ENCODE measurements around the gene GLOD4. TPM values are rescaled to one million over a fixed set of nuclear protein-coding genes. Genes with fewer than 3 reads are reported as not detected.

GLOD4 gene
- total RNA-seq, 3 donors from 2014 or later, result 64.3 to 97.6 (median 88.5) TPM

DNA sequence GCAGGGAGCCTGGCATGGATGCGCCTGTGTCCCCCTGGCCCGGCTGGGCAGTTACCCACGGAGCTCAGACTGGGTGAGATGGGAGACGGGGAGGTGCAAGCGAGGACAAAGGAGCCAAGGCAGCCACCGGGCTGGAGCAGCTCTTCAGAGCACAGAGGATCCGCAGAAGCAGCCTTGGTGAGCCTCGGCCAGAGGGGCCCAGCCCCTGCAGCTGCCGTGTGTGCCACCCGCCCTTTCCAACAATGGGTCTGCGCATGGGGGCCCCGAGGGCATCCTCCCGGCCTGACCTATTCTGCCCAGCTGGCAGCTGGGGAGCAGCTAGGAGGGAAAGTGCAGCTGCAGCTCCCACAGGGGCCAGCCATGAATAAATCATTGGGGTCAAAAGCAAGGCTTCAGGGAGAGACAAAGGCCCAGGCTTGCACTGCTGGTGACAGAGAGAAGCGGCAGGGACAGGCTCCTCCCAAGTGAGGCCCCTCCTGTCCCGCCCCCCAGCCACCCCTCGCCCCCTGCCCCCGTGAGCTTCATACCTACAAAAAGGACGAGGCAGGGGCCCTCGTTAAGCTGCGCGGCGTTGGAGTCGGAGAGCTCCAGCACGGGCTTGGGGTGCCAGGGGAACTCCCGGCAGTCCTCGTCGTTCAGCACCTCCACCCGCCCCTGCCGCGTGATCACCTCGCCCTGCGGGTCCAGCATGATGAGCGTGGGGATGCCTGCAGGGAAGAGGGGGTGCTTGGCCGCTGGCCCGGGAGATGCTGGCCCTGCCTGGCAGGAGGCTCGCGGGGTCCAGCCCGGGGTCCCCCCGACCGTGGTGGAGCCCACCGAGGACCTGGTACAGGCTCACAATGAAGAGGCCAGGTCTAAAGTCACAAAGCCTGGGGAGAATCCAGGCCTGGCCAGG lies 22.7 kb upstream of the GLOD4 start:
- Histone ChIP-seq H3K36me3 (ENCODE audit: low read depth) (no peaks in the 10 kb centered on the region), H3K4me1 (ENCODE audit: low read depth) (no peaks in the 10 kb centered on the region), H3K4me3 (no peak overlapping the region), H3K9me3 (no peaks in the 10 kb centered on the region)
- DNase-seq (no peak), ATAC-seq (no peak)
- no peak for TF ChIP-seq CTCF (IDR thresholded peaks at IDR 0.05)
- intact Hi-C loops (cut with DNase I, micrococcal nuclease), result no loop called here

GRCh38 chr17:802901-803881 lies 21.1 kb upstream of the GLOD4 start:
- ATAC-seq, result no peak
- Histone ChIP-seq H3K9me3 (no peaks in the 10 kb centered on the region), H3K36me3 (ENCODE audit: low read depth) (no peaks in the 10 kb centered on the region), H3K4me1 (ENCODE audit: low read depth) (no peaks in the 10 kb centered on the region), H3K4me3 (no peak overlapping the region)
- DNase-seq, result no peak
- TF ChIP-seq CTCF (IDR thresholded peaks at IDR 0.05), result no peak
- intact Hi-C loops (cut with DNase I, micrococcal nuclease), result no loop called here

GRCh38 chr17:802481-802880 lies 20.4 kb upstream of the GLOD4 start:
- intact Hi-C loops (cut with DNase I, micrococcal nuclease), result no loop called here
- Histone ChIP-seq H3K36me3 (ENCODE audit: low read depth) (no peaks in the 10 kb centered on the region), H3K4me1 (ENCODE audit: low read depth) (no peaks in the 10 kb centered on the region), H3K4me3 (no peak overlapping the region), H3K9me3 (no peaks in the 10 kb centered on the region)
- ATAC-seq (no peak), DNase-seq (no peak)
- TF ChIP-seq CTCF (IDR thresholded peaks at IDR 0.05), result no peak

DNA sequence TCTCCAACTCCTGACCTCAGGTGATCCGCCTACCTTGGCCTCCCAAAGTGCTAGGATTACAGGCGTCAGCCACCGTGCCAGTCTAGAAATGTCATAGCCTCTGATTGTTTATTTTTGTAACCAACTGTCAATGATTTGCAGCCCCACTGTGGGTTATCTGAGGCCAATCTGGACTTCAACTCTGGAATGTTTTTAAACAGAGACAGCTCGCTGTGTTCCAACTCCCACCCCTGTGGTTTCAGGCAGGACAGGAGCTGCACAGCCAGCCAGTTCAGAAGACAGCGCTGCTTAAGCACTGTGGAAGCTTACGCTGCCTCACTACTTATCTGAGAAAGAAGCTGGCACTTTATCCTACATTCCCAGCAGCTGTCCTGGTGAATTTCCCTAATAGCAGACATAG lies 19.6 kb upstream of the GLOD4 start:
- Histone ChIP-seq H3K4me1 (ENCODE audit: low read depth) (no peaks in the 10 kb centered on the region), H3K9me3 (no peaks in the 10 kb centered on the region), H3K36me3 (ENCODE audit: low read depth) (no peaks in the 10 kb centered on the region), H3K4me3 (no peak overlapping the region)
- no peak for DNase-seq
- TF ChIP-seq CTCF (IDR thresholded peaks at IDR 0.05), result no peak
- no peak for ATAC-seq
- intact Hi-C loops (cut with DNase I, micrococcal nuclease), result no loop called here

DNA sequence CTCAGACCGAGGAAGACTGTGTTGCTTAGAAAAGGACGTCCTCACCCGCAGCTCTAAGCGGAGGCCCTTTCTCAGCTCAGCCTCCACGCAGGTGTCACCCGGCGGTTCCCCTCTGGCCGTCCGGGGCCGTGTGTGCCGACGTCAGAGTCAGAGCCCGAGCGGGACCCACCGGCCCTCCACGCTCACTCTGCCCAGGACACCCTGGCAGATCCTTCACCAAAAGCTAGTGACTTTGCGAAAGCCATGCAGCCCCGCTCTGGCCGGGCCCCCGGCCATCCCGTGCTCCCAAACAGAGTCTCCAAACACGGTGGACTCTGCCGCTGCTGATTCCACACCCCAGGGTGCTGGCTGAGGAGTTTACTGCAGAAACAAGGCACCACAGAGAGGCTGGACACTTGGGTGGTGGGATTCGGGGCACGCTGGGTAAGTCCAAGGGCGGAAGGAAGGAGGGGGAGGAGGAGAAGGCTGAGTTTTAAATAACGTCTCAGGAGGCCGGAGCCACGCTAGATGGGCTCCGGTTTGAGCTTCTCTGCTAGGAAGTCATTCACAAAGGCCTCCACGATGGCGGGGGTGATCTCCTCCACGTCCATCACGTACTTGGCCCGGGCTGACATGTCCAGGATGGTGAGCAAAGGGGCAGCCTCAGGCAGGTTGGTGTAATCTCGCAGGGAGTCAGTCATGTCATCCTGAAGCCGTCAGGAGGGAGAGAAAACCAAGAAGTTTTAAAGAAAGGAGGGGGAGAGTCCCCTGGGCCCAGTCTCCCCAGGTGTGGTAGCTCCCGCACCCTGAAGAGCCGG lies 18.6 kb upstream of the GLOD4 start:
- Histone ChIP-seq H3K4me3 (no peak overlapping the region), H3K9me3 (no peaks in the 10 kb centered on the region), H3K36me3 (ENCODE audit: low read depth) (no peaks in the 10 kb centered on the region), H3K4me1 (ENCODE audit: low read depth) (no peaks in the 10 kb centered on the region)
- intact Hi-C loops (cut with DNase I, micrococcal nuclease), result no loop called here
- ATAC-seq (no peak), DNase-seq (no peak)
- no peak for TF ChIP-seq CTCF (IDR thresholded peaks at IDR 0.05)

Data from mucosa of descending colon (tissue), 3 donors.